HG02763 (cell line): Measurements from ENCODE around the gene C16orf74.

ENCODE experiments used
- ATAC-seq: cut with Tn5 transposase; IDR thresholded peaks from one replicate; pipeline ENCODE4 v1.9.1; 2021; ENCODE audit warnings: mild to moderate bottlenecking, moderate library complexity; ENCODE audit not compliant: unreplicated experiment

C16orf74 gene

GRCh38 chr16:85777583-85778310 is 26.9 kb upstream of the C16orf74 start:
- no peak for ATAC-seq

GRCh38 chr16:85774811-85775210 is 23.9 kb upstream of the C16orf74 start:
- no peak for ATAC-seq

DNA sequence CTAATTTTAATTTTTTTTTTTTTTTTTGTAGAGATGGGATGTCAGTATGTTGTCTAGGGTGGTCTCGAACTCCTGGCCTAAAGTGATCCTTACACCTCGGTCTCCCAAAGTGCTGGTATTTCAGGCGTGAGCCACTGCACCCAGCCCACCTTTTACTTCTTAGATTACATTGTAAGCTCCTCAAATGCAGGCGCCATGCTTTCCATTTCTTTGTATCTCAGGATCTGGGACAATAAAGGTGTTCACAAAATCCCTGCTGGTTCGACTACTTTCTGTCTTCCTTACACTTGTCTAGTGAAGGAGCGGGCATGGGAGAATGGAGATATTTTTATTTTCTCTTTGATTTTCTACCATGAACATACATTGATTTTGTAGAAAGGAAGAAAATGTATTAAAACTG is 23.2 kb upstream of the C16orf74 start:
- no peak for ATAC-seq

GRCh38 chr16:85773044-85773443 is 22.1 kb upstream of the C16orf74 start:
- ATAC-seq, result no peak

- no peak for ATAC-seq
Observed at GRCh38 chr16:85770741-85771140, 19.8 kb upstream of the C16orf74 start.

- ATAC-seq, result no peak
Observed at GRCh38 chr16:85768199-85768598, 17.3 kb upstream of the C16orf74 start.

DNA sequence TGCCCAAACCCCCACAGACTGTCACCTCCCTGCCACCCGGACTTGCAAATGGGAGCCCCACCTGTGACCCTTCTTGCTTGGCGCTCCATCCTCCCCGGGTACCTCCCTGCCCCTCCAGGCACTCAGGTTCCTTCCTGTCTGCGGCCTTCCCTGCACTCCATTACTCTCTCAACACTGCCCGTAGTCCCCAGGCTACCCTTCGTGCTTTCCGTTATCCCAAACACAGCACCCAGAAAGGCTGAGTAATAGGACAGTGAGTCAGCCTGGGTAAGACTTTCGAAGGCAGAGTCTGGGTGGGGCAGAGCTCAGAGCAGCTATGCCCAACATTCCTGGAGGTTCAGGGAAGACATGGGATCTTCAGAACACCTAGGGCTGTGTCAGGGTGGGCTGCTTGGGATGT is 16.6 kb upstream of the C16orf74 start:
- ATAC-seq, result no peak

- no peak for ATAC-seq
Observed at GRCh38 chr16:85765767-85766166, 14.9 kb upstream of the C16orf74 start.

DNA sequence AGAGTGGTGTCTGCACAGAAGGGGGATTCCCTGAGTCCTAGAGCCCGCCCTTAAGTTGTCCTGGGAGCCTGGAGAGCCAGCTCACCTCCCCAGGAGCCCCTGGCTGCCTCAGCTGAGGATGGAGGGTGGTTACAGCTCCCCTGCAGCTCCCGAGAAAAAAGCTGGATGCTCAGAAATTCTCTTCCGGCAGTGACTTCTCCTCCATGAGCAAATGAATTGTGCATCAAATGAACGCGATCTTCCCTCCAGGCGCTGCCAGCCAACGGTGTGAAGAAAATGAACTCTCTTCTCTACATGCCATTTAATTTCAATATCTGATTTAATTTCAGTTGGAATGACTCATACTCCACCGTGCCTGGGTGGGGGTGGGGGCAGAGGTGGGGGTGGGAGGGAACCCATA is 14.3 kb upstream of the C16orf74 start:
- no peak for ATAC-seq

GRCh38 chr16:85763616-85764015 is 12.7 kb upstream of the C16orf74 start:
- no peak for ATAC-seq

GRCh38 chr16:85762970-85763369 is 12.1 kb upstream of the C16orf74 start:
- ATAC-seq, result no peak

DNA sequence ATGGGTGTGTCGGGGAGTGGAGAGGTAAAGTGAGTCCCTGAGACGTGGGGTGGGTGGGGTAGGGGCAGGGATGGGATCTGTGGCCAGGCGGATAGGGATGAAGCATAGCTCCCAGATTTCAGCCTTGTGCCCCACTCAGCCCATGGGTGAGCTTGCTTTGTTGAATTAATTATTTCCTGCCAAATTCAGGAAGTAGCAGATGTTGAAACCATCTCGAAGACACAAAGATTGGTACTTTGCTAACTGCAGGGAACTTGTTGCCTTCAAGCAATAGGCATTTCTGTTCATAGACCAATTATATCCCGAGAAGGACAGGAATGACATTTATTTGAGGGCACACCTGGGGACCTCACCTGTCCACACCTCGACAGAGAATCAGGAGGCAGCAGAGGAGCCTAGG is 11.0 kb upstream of the C16orf74 start:
- no peak for ATAC-seq

DNA sequence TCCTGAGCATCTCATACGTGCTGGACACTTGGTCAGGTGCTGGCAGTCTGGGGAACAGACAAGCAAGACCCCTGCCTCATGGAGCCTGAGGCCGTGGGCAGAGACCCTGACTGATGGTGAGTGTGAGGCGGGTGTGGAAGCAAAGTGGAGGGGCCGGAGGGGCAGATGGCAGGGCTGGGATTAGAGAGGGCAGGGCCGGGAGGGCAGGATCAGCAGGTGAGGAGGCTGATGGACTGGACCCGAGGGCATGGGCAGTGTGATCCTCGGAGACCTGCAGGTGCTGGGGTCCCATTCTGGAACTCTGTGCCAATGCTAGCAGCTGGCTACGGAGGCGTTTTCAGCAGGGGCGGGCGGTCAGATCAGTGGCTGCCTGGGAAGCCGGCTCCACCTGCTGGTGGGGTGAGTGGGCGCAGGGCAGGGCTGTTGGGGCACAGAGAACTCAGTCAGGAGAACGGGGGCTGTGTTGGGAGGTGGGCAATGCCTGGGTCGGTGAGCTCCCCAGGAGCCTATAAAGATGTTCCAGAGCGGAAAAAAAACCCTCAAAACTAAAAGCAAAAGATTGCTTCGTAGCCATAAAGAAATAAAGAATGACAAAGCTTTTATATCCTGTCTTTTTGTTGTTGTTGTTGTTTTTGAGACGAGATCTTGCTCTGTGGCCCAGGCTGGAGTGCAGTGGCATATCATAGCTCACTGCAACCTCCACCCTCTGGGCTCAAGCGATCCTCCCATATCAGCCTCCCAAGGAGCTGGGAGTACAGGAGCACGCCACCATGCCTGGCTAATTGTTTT is 8.9 kb upstream of the C16orf74 start:
- no peak for ATAC-seq

DNA sequence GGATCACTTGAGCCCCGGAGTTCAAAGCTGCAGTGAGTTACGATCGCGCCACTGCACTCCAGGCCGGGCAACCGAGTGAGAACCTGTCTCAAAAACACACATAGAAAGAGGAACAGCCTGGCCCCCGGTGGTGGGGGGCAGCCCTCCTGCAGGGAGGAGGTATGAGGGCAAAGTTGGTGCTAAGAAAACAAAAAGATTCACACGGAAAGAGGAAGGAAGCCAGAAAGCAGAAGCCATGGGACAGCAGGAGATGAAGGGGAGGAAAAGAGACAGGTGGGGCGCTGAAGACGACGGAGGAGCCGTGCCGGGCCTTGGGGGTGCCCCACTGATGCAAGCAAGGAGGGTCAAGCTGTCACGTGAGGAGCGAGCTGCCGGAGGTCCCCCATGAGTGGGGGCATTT is 8.2 kb upstream of the C16orf74 start:
- no peak for ATAC-seq

DNA sequence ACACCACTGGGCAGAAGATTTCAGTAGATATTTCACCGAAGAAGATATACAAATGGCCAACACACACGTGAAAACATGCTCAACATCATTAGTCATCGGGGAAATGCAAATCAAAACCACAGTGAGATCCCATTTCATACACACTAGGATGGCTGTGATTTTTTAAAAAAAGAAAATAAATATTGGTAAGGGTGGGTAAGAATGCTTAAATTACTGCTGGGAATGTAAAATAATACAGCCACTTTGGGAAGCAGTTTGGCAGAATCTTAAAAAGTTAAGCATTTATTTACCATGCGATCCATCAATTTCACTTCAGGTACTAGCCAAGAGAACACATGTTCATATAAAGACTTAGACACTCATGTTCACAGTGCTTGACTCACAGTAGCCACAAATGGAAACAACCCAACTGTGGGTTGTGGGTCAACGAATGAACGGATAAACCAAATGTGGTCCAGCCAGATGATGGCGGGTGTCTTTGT is 6.5 kb upstream of the C16orf74 start:
- no peak for ATAC-seq

DNA sequence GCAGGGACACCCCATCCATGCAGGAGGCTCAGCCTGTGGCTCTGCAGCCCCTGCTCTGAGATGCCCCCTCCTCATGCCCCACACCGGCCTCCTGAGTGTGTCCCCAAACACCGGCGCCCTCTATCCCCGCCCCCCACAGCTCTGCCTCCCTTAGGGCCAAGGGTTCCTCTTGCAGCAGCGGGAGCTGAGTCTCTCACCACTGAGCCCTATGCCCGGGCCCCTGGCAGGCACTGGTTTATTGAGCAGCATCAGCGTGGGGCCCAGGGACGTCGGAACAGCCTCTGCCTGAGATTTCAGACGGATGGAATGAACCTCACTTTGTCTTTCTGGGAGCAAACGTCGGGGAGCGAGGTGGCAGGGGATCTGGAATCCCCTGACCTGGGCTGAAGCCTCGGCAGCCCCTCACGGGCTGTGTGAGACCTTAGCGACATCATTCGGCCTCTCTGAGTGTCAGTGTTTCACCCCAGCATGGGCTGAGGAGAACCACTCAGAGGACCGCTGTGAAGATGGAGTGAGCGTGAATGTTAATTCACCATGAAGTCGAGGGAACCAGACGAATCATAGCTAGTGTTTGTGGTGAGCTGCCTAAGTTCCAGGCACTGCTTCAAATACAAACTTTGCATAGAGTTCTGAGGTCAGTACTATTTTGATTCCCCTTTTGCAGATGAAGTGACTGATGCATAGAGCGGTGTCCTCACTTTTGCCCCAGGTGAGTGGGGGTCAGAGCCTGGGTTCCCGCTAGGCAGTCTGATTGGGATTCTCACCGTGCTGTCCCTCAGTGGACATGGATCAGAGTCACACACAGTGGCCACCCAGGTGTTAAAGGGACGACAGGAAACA is 5.3 kb upstream of the C16orf74 start:
- peak; percentile 41 for ATAC-seq

GRCh38 chr16:85754413-85754812 is 3.5 kb upstream of the C16orf74 start:
- no peak for ATAC-seq

GRCh38 chr16:85753976-85754375 is 3.1 kb upstream of the C16orf74 start:
- ATAC-seq, result no peak

- ATAC-seq, result no peak
Observed at GRCh38 chr16:85753559-85753958, 2.7 kb upstream of the C16orf74 start.

GRCh38 chr16:85752511-85753420 is 1.9 kb upstream of the C16orf74 start:
- ATAC-seq, result no peak
